GM23338 (cell line): ENCODE results near the gene DCLK1. TPM values are rescaled to one million over a fixed set of nuclear protein-coding genes. Genes with fewer than 3 reads are reported as not detected.

ENCODE experiments used
- ATAC-seq: fragments of 200-7000 bp; cut with Tn5 transposase; 3 replicates; pipeline ENCODE4 v1.9.1; 2020
- DNase-seq: peaks from one replicate; pipeline ENCODE4 v3.0.0-alpha.2; 2015; ENCODE audit warnings: low spot score
- H2AFZ ChIP-seq: fragments of 200-600 bp; sonication (generic); 2 replicates; pipeline ENCODE4 v1.8.0; 2016; ENCODE audit warnings: antibody characterized with exemption, mild to moderate bottlenecking, moderate library complexity
- H3F3A ChIP-seq: fragments of 200-600 bp; sonication (generic); replicated peaks from 2 replicates; pipeline ENCODE4 v1.8.0; 2017; ENCODE audit warnings: antibody characterized with exemption, mixed run types, low read depth
- H3K27ac ChIP-seq: fragments of 200-600 bp; sonication (generic); 2 replicates; pipeline ENCODE4 v1.6.1; 2016; ENCODE audit warnings: low read depth
- H3K27me3 ChIP-seq: fragments of 200-600 bp; sonication (generic); 2 replicates; pipeline ENCODE4 v1.8.0; 2016; ENCODE audit warnings: mild to moderate bottlenecking, mixed run types, moderate library complexity; ENCODE audit not compliant: insufficient read depth
- H3K36me3 ChIP-seq: fragments of 200-600 bp; sonication (generic); 2 replicates; pipeline ENCODE4 v1.8.0; 2016; ENCODE audit warnings: mild to moderate bottlenecking; ENCODE audit not compliant: insufficient read depth
- H3K4me1 ChIP-seq: fragments of 200-600 bp; sonication (generic); 2 replicates; pipeline ENCODE4 v1.8.0; 2016; ENCODE audit warnings: mild to moderate bottlenecking, moderate library complexity; ENCODE audit not compliant: insufficient read depth
- H3K4me2 ChIP-seq: fragments of 200-600 bp; sonication (generic); 2 replicates; pipeline ENCODE4 v1.7.1; 2017; ENCODE audit warnings: mixed run types
- H3K4me3 ChIP-seq: fragments of 200-600 bp; sonication (generic); 2 replicates; pipeline ENCODE4 v1.6.1; 2016; ENCODE audit warnings: mixed run types
- H3K79me2 ChIP-seq: fragments of 200-600 bp; sonication (generic); replicated peaks from 2 replicates; pipeline ENCODE4 v1.8.0; 2017; ENCODE audit warnings: mild to moderate bottlenecking; ENCODE audit not compliant: insufficient read depth
- H3K9me2 ChIP-seq: fragments of 200-600 bp; sonication (generic); 2 replicates; pipeline ENCODE4 v1.8.0; 2017; ENCODE audit not compliant: insufficient read depth
- H4K20me1 ChIP-seq: fragments of 200-600 bp; sonication (generic); replicated peaks from 2 replicates; pipeline ENCODE4 v1.8.0; 2017; ENCODE audit warnings: mild to moderate bottlenecking; ENCODE audit not compliant: insufficient read depth
- H3K27ac Mint-ChIP-seq: 2 replicates; pipeline ENCODE4 v1.8.0; 2020; ENCODE audit warnings: inconsistent platforms, mild to moderate bottlenecking, moderate library complexity, mixed read lengths
- H3K27me3 Mint-ChIP-seq: 3 replicates; pipeline ENCODE4 v1.8.0; 2022; ENCODE audit warnings: low read depth, mild to moderate bottlenecking, moderate library complexity, mixed read lengths, inconsistent platforms; ENCODE audit not compliant: insufficient read depth, poor library complexity
- H3K36me3 Mint-ChIP-seq: 3 replicates; pipeline ENCODE4 v1.8.0; 2021; ENCODE audit warnings: low read depth, mild to moderate bottlenecking, inconsistent platforms, moderate library complexity, mixed read lengths
- H3K4me1 Mint-ChIP-seq: 3 replicates; pipeline ENCODE4 v1.8.0; 2020; ENCODE audit warnings: mild to moderate bottlenecking, inconsistent platforms, mixed read lengths
- H3K4me3 Mint-ChIP-seq: 3 replicates; pipeline ENCODE4 v1.8.0; 2021; ENCODE audit warnings: moderate library complexity, mild to moderate bottlenecking, inconsistent platforms, mixed read lengths
- H3K9me3 Mint-ChIP-seq: 3 replicates; pipeline ENCODE4 v1.8.0; 2020; ENCODE audit warnings: moderate library complexity, mild to moderate bottlenecking, inconsistent platforms, mixed read lengths
- CREB1 ChIP-seq: fragments of 250-450 bp; sonication (Bioruptor Pico); IDR thresholded peaks from 2 replicates; pipeline ENCODE4 v1.5.0; 2020; ENCODE audit warnings: low read depth, mild to moderate bottlenecking, moderate library complexity
- EZH2 ChIP-seq: fragments of 200-600 bp; sonication (generic); IDR thresholded peaks from one replicate; pipeline ENCODE4 v1.8.0; 2017; ENCODE audit warnings: antibody characterized with exemption, mild to moderate bottlenecking, low read depth; ENCODE audit not compliant: unreplicated experiment
- EZH2phosphoT487 ChIP-seq: fragments of 200-600 bp; sonication (generic); IDR thresholded peaks from one replicate; pipeline ENCODE4 v1.8.1; 2018; ENCODE audit warnings: antibody characterized with exemption; ENCODE audit not compliant: unreplicated experiment
- JUNB ChIP-seq: IDR thresholded peaks from one replicate; pipeline ENCODE4 v1.6.1; 2016; ENCODE audit warnings: antibody characterized with exemption; ENCODE audit not compliant: unreplicated experiment
- NANOG ChIP-seq: IDR thresholded peaks from 2 replicates; pipeline ENCODE4 v1.6.1; 2016; ENCODE audit warnings: antibody characterized with exemption, borderline replicate concordance
- POLR2AphosphoS5 ChIP-seq: IDR thresholded peaks from 2 replicates; pipeline ENCODE4 v1.6.1; 2016; ENCODE audit warnings: antibody characterized with exemption, low read depth
- REST ChIP-seq: IDR thresholded peaks from one replicate; pipeline ENCODE4 v1.6.1; 2018; ENCODE audit warnings: antibody characterized with exemption; ENCODE audit not compliant: unreplicated experiment
- STAT1 ChIP-seq: IDR thresholded peaks from one replicate; pipeline ENCODE4 v1.6.1; 2016; ENCODE audit warnings: antibody characterized with exemption; ENCODE audit not compliant: unreplicated experiment
- ZNF114 ChIP-seq: fragments of 250-450 bp; sonication (Bioruptor Pico); IDR thresholded peaks from 2 replicates; pipeline ENCODE4 v1.5.0; 2020; ENCODE audit warnings: mild to moderate bottlenecking, moderate library complexity
- ZNF331 ChIP-seq: fragments of 250-450 bp; sonication (Bioruptor Pico); IDR thresholded peaks from 2 replicates; pipeline ENCODE4 v1.5.0; 2020; ENCODE audit warnings: low read depth, mild to moderate bottlenecking, moderate library complexity
- polyA plus RNA-seq: library from polyadenylated mRNA; unstranded; fragments of >200 nt; fragmentation: Nextera tagmentation; extraction: Ambion mirVana; gene quantifications from 2 replicates; pipeline ENCODE4 v1.2.1, GENCODE V29; 2016
- total RNA-seq: library from RNA; depleted of rRNA; stranded (reverse); fragments of >200 nt; shearing (Covaris generic); gene quantifications from 2 replicates; pipeline ENCODE4 v1.2.3, GENCODE V29; 2014
- TF ChIP-seq, protein P1 (sequence below): IDR thresholded peaks from 2 replicates; pipeline ENCODE4 v1.6.1; 2016; ENCODE audit warnings: antibody characterized with exemption
- TF ChIP-seq, protein P2 (sequence below), 2 experiments: fragments of 200-600 bp in 1 of 2; sonication (generic) in 1 of 2; conservative IDR thresholded peaks; 2 replicates each; pipeline versions ENCODE4 v1.5.1 to v1.6.1; 2016 to 2017; ENCODE audit warnings: antibody characterized with exemption in 2 of 2, low read depth in 2 of 2, mild to moderate bottlenecking in 2 of 2, moderate library complexity in 1 of 2

The DCLK1 gene
- total and polyA plus RNA-seq, 2 experiments from 2014 or later, result 13.1 to 57.7 TPM

DNA sequence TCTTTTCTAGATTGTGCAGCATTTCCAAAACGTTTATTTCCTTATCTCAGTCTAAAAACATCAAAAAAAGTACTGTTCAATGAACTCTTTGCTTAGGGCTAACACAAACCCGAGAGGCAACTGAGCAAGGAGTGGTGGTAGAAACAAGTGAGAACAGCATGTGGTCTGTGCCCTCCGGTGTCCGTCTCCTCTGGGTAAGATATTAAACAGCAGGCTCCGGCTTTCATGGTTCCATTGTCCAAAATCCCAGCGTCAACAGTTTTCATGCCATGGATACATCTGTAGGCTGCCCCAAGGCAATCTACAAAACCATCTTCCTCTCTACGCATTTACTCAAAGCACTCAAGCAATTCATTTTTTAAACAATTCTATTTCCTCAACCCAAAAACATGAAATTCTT lies 22.8 kb downstream of the DCLK1 start:
- no peak for DNase-seq
- no peaks in the 10 kb centered on the region for H3K9me2 ChIP-seq
- H2AFZ ChIP-seq, result no peak overlapping the region
- H3K36me3 ChIP-seq, result no peaks in the 10 kb centered on the region
- H3K27ac ChIP-seq, result no peak overlapping the region
- no peaks in the 10 kb centered on the region for H3F3A ChIP-seq
- no peaks in the 10 kb centered on the region for H3K4me1 ChIP-seq
- H3K27me3 ChIP-seq, result no peaks in the 10 kb centered on the region
- H3K36me3 Mint-ChIP-seq, result peaks cover 4% of the 10 kb centered on the region; the same call in 1 of the 3 replicates
- H3K4me3 Mint-ChIP-seq, result no peak overlapping the region
- H4K20me1 ChIP-seq, result no peaks in the 10 kb centered on the region
- no peaks in the 10 kb centered on the region for H3K9me3 Mint-ChIP-seq
- no peaks in the 10 kb centered on the region for H3K79me2 ChIP-seq
- TF ChIP-seq, protein P1, sequence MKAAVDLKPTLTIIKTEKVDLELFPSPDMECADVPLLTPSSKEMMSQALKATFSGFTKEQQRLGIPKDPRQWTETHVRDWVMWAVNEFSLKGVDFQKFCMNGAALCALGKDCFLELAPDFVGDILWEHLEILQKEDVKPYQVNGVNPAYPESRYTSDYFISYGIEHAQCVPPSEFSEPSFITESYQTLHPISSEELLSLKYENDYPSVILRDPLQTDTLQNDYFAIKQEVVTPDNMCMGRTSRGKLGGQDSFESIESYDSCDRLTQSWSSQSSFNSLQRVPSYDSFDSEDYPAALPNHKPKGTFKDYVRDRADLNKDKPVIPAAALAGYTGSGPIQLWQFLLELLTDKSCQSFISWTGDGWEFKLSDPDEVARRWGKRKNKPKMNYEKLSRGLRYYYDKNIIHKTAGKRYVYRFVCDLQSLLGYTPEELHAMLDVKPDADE, result no peak
- TF ChIP-seq NANOG (no peak), STAT1 (no peak)
- TF ChIP-seq, protein P2, sequence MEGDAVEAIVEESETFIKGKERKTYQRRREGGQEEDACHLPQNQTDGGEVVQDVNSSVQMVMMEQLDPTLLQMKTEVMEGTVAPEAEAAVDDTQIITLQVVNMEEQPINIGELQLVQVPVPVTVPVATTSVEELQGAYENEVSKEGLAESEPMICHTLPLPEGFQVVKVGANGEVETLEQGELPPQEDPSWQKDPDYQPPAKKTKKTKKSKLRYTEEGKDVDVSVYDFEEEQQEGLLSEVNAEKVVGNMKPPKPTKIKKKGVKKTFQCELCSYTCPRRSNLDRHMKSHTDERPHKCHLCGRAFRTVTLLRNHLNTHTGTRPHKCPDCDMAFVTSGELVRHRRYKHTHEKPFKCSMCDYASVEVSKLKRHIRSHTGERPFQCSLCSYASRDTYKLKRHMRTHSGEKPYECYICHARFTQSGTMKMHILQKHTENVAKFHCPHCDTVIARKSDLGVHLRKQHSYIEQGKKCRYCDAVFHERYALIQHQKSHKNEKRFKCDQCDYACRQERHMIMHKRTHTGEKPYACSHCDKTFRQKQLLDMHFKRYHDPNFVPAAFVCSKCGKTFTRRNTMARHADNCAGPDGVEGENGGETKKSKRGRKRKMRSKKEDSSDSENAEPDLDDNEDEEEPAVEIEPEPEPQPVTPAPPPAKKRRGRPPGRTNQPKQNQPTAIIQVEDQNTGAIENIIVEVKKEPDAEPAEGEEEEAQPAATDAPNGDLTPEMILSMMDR (conservative IDR thresholded peaks at IDR 0.05; ENCODE audit: low read depth in 2 of 2), result no peak
- no peak overlapping the region for H3K27ac Mint-ChIP-seq
- no peak overlapping the region for H3K4me3 ChIP-seq
- no peaks in the 10 kb centered on the region for H3K27me3 Mint-ChIP-seq
- no peak for ATAC-seq
- no peaks in the 10 kb centered on the region for H3K4me1 Mint-ChIP-seq
- no peak overlapping the region for H3K4me2 ChIP-seq

DNA sequence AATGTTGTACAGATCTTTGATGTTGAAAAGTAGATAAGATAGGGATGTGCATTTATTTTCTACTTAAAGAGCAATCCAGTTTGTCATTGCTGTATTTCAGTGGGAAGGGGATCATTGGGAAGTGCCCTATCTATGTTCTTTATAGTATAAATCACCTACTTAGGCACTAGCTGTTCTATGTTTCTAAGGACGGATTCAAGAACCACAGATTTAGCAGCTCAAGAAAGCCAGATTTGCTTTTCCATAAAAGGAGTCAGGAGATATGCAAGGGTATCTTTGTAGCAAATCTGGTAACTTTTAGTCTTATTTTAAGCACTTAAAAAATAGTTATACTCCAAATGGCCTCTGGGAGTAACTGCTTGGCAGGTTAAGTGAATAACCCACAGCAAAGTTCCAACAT lies 23.7 kb downstream of the DCLK1 start:
- peak; percentile 12 for DNase-seq
- Mint-ChIP-seq H3K36me3 (peaks cover 4% of the 10 kb centered on the region; the same call in 1 of the 3 replicates), H3K4me3 (no peak overlapping the region), H3K27me3 (no peaks in the 10 kb centered on the region), H3K9me3 (no peaks in the 10 kb centered on the region), H3K4me1 (no peaks in the 10 kb centered on the region), H3K27ac (no peak overlapping the region)
- no peaks in the 10 kb centered on the region for H3F3A ChIP-seq
- no peak for TF ChIP-seq EZH2
- no peak for TF ChIP-seq ZNF331 (CRISPR knock-in tag)
- TF ChIP-seq CREB1 (CRISPR knock-in tag), result no peak
- TF ChIP-seq EZH2phosphoT487, result no peak
- no peak for TF ChIP-seq POLR2AphosphoS5
- TF ChIP-seq, protein P2 (conservative IDR thresholded peaks at IDR 0.05; ENCODE audit: low read depth in 2 of 2), result no peak
- no peak for TF ChIP-seq NANOG
- TF ChIP-seq ZNF114 (CRISPR knock-in tag), result no peak
- TF ChIP-seq, protein P1, result no peak
- TF ChIP-seq STAT1, result no peak
- no peak for TF ChIP-seq JUNB
- no peak for TF ChIP-seq REST
- H4K20me1 ChIP-seq, result no peaks in the 10 kb centered on the region
- H3K4me1 ChIP-seq, result no peaks in the 10 kb centered on the region
- no peak overlapping the region for H3K4me2 ChIP-seq
- no peaks in the 10 kb centered on the region for H3K36me3 ChIP-seq
- no peaks in the 10 kb centered on the region for H3K9me2 ChIP-seq
- no peak for ATAC-seq
- no peak overlapping the region for H2AFZ ChIP-seq
- H3K27ac ChIP-seq, result no peak overlapping the region
- H3K27me3 ChIP-seq, result no peaks in the 10 kb centered on the region
- no peak overlapping the region for H3K4me3 ChIP-seq
- no peaks in the 10 kb centered on the region for H3K79me2 ChIP-seq
